H4 (cell line): ENCODE results near the gene MYBPC2. TPM values are rescaled to one million over a fixed set of nuclear protein-coding genes. Genes with fewer than 3 reads are reported as not detected.
"Not testable (repeated sequence)": the region's sequence is repeated elsewhere in the genome, so short reads cannot be mapped to it uniquely, and the experiment has no call there.

Experiments
- DNase-seq: peaks from one replicate; pipeline ENCODE4 v3.0.0-alpha.2; 2015; ENCODE audit warnings: low spot score
- total RNA-seq: library from RNA; depleted of rRNA; stranded (reverse); fragments of >200 nt; shearing (Covaris generic); gene quantifications from 2 replicates; pipeline ENCODE4 v1.2.3, GENCODE V29; 2014; rRNA removed

MYBPC2 gene
- total RNA-seq = not detected in 2 replicates

DNA sequence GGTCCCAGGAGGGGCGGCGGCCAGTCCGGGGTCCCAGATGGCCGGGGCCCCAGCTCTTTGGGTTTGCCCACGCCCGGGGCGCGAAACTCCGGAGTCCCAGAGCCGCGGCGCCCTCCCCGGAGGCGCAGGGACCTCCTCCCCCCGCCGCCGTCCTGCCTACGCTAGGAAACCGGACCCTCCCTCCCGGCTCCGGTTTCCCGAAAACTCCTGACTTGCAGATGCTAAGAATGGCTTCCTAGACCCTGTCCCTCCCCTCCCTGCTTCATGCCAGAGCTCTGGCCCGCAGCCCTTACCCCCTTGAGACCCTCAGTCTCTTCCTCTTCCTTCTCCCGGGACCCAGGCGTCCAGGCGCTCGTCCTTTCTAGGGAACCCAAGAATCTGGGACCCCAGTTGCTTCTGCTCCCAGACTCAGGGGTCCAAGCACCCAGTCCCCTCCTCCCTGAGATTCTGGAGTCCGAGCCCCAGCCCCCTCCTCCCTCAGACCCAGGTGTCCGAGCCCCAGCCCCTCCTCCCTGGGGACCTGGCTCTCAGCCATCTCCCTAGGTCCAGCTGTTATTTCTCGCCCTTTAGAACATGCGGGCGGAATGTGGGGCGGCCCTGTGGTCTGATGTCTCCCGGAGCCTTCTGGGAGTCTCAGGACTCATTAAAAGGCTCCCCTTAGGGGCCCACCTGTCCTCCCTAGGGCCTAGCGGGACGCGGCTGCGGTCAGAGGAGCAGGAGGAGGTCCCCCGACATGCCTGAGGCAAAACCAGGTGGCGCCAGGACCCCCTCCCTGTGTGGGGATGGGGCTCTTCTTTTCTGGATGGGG is at the start of gene MYBPC2:
Gene MYBPC2 (plus strand): TSS at position 672 of the 808 bp plus-strand sequence. CDS start 62 bp downstream, at position 734.
- no peak for DNase-seq

DNA sequence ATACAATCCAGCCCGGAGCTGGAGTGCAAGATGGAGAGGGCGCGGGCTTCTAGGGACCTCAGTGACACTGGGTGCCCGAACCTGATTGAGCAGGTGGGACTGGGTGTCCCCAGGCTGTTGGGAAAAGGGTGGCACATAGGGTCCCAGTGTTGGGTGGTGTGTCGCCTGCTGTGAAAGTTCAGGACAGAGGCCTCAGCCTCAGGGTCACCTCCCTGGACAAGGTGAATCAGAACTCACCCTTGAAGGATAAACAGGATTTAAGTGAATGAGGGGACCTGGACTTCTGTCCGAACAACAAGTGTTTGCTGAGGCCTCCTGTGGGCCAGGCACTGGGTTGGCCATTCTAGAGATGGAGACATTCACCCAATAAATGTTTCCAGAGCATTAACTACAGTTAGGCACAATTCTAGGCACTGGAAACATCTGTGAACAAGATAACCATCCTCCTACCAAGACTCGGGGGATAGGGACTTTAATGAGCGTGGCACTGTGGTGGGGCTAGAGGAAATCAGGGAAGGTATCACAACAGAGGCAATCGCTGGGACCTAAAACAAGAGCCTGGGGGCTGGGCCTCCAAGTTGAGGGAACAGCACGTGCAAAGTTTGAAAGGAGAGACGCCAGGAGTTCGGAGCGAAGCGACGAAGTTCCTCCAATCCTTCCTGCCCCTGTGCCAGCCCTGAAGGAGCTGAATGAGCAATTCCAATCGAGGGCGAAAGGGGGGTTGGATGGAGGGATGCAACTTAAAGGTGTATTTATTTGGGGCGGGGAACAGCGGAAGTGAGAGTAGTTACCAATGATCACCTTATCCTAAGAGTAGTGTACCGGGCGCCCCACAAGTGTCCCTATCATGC is 49.5 kb upstream of the MYBPC2 start:
- no peak for DNase-seq

DNA sequence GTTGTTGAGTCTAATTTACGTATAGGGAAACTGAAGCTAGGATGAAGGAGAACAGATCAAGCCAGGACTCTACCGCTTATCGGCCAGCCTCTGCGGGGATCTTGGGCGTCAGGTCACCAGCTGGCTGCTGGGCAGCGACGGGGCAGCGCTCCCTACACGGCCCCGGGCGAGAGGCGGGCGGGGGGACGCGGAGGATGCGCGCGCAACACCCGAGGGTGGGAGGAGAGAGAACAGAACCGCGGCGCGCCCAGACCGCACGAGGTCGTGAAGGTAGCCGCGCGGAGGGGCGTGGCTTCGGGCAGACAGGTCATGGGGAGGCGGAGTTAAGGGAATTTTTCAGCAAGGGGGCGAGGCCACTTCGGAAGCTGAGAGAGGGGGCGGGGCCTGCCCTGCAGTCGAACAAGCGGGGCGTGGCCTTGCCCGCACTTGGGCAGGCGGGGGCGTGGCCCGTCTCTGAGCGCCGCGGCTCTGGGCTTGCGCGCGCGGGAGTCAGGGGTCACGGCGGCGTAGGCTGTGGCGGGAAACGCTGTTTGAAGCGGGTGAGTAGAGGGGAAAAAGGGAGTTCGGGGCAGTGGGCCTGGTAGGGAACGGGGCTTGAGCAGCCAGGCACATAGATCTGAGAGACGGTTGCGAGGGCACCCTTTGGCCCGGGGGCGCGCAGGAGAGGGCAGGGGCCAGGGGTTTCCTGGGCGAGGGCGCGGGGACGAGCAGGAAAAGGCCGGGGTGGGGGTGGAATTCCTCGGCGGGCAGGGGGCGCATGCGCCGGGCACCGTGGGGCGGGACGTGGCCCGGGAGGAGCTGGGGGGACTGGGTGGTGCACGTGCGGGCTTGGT is 48.6 kb upstream of the MYBPC2 start, which contains the start of gene POLD1:
Gene POLD1 (plus strand): TSS at position 496 of the 833 bp plus-strand sequence. CDS start 14,505 bp downstream, outside the sequence.
- DNase-seq = peak; percentile 100

DNA sequence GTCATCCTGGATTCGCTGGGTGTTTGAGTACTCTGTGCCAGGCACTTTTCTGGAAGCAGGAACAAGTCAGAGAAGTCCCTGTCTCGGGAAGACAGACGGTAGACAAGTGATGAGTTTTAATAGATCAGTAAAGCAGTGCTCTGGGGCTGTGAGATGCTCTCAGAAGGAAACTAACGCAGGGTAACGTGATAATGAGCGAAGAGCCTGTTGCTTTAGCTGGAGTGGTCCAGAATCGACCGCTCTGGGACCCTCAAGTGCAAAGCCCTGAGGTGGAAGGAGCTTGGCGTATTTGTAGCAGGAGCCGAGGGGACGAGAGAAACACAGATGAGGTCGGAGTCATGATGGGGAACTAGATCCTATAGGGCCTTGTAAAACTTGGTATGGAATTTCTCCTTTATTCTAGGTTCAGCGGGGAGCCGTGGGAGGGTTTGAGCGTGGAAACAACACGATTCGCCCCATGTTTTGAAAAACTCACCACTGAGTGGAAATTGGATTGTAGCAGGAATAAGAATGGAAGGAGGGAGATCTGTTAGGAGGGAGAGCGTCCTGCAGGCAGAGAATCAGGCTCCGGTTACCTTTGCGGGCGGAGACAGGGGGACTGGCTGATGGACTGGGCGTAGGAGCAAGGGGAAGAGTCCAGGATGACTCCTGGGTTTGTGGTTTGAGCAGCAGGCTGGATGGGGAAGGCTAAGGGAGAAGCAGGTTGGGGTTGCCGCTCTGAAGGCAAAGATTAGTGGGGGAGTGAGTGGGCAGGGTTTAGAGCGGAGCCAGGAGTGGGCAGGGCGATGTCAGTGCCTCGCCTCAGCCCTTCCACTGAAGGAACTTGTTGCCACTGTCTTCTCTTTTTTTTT is 47.8 kb upstream of the MYBPC2 start:
- no peak for DNase-seq

DNA sequence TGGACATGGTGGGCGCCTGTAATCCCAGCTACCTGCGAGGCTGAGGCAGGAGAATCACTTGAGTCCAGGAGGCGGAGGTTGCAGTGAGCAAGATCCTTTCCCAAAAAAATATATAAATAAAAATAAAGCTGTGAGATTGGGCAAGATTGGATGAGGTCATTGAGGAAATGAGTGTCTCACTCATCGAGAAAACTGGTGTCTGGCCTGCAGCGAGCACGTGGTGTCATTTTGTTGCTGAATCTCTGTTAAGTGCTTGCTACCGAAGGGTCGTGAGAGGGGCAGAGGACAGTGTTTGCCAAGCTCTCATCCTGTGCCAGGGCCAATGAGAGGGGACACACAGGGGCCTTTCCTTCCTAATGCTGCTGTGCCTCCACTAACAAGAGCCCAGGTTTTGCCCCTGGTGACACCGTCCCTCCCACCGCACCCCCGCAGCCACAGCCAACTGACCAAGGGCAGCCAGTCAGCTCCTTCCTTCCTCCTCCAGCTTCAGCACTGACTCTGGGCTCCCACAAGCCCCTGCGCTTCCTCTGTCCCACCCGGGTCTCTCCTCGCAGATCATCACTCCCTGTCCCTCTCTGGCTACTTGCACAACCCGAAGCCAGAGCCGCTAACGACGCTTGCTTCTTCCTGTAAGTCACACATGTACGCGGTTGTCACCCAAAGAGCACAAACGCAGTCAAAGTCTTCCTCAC is 45.4 kb upstream of the MYBPC2 start:
- DNase-seq = no peak

DNA sequence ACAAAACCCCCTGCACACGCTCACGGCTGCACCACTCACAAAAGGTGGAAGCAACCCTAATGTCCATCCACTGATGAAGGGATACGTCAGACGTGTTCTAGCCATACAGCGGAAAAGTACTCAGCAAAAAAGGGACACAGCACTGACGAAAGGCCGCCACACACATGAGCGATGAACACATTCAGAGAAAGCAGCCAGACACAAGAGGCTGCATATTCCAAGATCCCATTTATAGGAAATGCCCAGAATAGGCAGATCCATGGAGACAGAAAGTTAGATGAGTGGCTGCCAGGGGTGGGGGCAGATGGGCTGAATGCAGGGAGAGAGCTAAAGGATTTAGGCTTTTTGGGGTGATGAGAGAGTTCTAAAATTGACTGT is 44.8 kb upstream of the MYBPC2 start:
- no peak for DNase-seq

DNA sequence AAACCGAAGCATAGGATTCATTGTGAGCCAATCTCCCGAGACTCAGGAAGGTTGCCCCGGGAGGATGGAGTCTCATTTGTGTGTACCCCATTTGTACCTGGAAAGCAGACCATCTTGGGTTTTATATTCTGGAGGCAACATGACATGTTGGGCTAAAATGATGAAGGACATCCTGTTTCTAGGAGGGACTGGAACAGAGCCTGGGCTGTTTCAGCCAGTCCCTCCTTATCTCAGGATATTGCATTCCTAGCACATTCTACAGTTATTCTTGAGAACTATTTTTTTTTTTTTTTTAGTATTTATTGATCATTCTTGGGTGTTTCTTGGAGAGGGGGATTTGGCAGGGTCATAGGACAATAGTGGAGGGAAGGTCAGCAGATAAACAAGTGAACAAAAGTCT is 42.4 kb upstream of the MYBPC2 start:
- not testable (repeated sequence) for DNase-seq

DNA sequence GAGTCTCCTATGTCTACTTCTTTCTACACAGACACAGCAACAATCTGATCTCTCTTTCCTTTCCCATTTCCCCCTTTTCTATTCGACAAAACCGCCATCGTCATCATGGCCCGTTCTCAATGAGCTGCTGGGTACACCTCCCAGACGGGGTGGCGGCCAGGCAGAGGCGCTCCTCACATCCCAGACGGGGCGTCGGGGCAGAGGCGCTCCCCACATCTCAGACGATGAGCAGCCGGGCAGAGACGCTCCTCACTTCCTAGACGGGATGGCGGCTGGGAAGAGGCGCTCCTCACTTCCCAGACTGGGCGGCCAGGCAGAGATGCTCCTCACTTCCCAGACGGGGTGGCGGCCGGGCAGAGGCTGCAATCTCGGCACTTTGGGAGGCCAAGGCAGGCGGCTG is 41.7 kb upstream of the MYBPC2 start:
- not testable (repeated sequence) for DNase-seq

DNA sequence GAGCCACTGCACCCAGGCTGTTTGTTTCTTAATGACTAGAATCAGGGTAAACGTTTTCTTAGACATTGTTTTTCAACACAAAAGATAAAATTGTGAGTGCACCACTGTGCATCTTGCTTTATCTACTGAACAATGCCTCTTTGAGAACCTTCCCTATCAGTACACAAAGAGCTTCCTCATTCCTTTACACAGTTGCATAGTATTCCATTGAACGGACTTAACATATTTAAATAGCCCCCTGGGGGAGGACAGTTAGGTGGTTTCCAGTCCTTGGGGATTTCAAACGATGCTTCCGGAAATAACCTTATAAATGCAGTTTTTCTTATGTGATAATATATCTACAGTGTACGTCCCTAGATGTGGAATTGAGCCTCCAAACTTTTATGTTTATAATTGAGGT is 39.9 kb upstream of the MYBPC2 start:
- DNase-seq = no peak

DNA sequence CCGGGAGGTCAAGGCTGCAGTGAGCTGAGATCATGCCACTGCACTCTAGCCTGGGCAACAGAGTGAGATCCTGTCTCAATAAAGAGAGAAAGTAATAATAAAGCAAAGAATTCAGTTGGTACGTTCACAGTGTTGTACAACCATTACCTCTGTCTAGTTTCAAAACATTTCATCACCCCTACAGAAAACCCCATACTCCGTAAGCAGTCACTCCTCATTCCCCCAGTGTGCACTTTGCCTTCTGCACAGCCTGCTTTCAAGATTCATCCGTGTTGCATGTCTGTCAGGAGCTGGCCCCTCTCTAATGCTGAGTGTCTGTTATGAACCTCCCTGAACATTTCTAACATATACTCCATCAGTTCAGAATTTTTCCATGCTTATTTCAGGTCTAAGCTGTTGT is 39.1 kb upstream of the MYBPC2 start:
- no peak for DNase-seq

DNA sequence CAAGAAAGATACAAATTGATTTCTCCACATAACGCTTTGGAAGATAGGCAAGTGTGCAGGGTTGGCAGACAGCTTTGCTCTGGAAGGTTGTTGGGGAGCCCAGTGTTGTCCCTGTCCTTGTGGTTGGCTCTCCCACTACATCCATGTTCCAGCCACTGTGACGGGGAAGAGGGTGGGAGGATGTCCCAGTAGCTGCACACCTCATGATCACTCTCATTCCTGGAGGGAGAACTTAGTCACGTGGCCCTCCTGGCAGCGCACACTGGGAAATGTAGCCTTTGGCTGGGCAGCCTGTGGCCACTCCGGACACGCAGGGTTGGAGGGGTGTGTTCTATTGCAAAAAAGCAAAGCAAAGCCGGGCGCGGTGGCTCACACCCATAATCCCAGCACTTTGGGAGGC is 38.7 kb upstream of the MYBPC2 start:
- no peak for DNase-seq

DNA sequence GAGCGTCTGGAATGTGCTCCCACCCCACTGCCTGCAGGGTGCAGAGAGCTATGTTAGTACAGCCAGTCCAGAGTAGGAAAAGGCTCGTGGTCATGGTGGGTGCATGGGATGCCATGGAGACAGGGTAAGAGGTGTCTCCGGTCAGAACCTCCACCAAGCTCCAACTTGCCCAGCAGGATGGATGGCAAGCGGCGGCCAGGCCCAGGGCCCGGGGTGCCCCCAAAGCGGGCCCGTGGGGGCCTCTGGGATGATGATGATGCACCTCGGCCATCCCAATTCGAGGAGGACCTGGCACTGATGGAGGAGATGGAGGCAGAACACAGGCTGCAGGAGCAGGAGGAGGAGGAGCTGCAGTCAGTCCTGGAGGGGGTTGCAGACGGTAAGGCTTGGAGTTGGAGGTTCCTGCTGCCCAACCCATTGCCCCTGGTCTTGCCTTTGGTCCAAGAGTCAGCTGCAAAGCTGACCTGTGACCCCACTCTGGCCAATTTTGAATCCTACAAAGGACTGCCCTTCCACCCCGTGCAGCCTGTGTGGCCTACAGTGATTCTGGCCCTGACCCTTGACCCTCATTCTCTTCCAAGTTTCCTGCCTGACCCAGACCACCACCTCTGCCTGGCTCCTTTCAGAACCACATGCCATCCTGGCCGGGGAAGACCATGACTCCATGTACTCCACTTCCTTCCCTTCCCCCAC is 33.9 kb upstream of the MYBPC2 start:
- DNase-seq = no peak

DNA sequence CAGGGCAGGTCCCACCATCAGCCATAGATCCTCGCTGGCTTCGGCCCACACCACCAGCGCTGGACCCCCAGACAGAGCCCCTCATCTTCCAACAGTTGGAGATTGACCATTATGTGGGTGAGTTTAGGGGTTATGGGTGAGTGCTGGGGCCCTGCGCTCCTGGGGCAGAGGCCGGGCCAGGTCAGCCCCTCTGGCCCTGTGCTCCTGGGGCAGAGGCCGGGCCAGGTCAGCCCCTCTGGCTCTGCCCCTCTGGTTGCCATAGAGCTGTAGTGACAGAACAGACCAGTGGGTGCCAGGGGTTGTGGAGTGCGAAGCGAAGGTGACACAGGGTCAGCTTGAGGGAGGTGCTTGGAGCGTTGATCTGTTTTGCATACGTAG is 33.3 kb upstream of the MYBPC2 start:
- DNase-seq = no peak

DNA sequence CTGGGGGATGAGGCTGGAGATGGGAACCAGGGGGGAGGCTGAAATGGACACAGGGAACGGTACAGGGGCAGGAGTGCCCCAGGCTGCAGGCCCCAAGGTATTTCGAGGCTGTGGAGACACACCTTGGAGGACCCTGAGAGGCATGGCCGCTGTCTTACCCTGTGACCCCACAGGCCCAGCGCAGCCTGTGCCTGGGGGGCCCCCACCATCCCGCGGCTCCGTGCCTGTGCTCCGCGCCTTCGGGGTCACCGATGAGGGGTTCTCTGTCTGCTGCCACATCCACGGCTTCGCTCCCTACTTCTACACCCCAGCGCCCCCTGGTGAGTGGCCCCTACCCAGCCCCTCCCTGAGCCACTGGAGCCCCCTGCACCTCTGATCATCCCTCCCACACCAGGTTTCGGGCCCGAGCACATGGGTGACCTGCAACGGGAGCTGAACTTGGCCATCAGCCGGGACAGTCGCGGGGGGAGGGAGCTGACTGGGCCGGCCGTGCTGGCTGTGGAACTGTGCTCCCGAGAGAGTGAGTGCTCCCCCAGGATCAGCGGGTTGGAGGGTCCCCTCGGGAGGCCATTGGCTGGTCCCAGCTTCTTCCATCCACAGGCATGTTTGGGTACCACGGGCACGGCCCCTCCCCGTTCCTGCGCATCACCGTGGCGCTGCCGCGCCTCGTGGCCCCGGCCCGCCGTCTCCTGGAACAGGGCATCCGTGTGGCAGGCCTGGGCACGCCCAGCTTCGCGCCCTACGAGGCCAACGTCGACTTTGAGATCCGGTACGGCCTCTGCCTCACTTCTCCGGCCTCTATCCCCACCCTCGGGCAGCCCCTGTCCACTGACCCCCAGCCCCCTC is 30.9 kb upstream of the MYBPC2 start:
- no peak for DNase-seq

DNA sequence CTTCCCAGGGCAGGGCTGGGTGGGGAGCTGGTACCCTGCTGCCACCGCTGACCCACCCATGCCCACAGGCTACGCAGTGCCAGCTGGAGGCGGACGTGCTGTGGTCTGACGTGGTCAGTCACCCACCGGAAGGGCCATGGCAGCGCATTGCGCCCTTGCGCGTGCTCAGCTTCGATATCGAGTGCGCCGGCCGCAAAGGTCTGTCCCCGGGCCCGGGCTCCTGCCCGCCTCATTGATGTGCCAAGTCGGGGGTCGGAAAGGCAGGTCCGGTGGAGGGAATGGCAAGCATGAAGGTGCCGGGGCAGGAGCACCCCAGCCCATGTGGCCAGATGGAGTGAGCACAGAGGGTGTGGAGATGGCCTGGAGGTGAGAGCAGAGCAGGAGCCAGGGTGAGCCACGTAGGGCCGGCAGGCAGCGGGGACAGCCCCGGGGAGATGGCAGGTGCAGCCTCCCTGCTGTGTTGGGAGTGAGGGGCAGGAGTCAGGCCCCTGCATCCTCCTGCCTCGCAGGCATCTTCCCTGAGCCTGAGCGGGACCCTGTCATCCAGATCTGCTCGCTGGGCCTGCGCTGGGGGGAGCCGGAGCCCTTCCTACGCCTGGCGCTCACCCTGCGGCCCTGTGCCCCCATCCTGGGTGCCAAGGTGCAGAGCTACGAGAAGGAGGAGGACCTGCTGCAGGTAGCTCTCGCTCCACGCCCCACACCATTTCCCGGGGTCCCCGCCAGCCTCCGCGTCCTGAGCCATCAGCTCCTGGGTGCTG is 30.0 kb upstream of the MYBPC2 start:
- DNase-seq = no peak

DNA sequence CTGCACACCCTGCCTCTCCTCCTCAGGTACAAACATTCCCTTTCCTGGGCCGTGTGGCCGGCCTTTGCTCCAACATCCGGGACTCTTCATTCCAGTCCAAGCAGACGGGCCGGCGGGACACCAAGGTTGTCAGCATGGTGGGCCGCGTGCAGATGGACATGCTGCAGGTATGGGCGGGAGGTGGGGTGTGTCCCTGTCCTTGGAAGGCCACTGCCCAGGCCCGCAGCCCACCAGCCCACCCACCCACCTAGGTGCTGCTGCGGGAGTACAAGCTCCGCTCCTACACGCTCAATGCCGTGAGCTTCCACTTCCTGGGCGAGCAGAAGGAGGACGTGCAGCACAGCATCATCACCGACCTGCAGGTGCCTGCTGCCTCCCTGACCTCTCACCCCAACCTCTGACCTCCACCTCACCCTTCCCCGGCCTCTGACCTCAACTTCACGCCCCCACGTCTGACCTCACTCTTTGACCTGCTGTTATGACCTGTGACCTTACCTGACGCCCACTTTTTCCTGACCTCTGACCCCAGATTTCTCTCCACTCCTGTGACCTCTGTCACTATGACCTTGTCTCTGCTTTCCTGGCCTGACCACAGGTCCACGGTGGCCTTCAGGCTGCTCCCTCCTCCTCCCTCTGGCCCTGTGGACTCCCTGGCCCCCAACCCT is 26.4 kb upstream of the MYBPC2 start:
- DNase-seq = no peak

DNA sequence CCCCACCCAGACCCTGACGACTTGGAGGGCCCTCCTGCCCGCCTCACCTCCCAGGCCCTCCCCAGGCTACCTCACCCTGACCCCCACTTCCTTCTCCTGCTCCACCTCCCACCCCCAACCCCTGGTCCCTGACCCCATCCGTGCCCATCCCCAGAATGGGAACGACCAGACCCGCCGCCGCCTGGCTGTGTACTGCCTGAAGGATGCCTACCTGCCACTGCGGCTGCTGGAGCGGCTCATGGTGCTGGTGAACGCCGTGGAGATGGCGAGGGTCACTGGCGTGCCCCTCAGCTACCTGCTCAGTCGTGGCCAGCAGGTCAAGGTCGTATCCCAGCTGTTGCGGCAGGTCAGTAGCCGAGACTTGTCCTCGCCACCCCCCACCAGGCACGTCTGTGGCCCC is 25.9 kb upstream of the MYBPC2 start:
- DNase-seq = no peak

DNA sequence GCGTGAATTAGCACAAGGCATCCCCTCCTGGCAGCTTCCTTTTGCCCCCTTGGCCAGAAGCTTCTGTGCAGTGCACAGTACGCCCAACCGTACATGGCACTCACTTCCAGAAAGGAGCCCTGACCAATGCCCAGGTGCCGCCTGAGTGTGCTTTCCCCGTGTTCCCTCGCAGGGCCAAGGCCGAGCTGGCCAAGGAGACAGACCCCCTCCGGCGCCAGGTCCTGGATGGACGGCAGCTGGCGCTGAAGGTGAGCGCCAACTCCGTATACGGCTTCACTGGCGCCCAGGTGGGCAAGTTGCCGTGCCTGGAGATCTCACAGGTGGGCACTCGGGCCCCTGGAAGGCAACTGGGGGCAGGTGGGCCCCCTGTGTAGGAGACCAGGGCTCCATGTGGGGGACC is 23.3 kb upstream of the MYBPC2 start:
- DNase-seq = no peak
